Endometrial microvascular endothelial cells (primary cell): ENCODE measurements around the gene ARHGAP11A. TPM values are rescaled to one million over a fixed set of nuclear protein-coding genes. Genes with fewer than 3 reads are reported as not detected.
"Not testable (repeated sequence)": the region's sequence is repeated elsewhere in the genome, so short reads cannot be mapped to it uniquely, and the experiment has no call there.

ENCODE experiments used
- in situ Hi-C: cut with HindIII; loops from 2 replicates; pipeline ENCODE4 v1.10.0; 2017; ENCODE audit warnings: low sequenced_read_pairs, low pct_unique_long_range_greater_than_20kb; ENCODE audit errors: inconsistent ontology term
- total RNA-seq: library from RNA; depleted of rRNA; stranded (reverse); fragments of >200 nt; gene quantifications from one replicate; pipeline ENCODE4 v1.2.3, GENCODE V29; 2015; ENCODE audit errors: inconsistent ontology term

Gene ARHGAP11A, protein sequence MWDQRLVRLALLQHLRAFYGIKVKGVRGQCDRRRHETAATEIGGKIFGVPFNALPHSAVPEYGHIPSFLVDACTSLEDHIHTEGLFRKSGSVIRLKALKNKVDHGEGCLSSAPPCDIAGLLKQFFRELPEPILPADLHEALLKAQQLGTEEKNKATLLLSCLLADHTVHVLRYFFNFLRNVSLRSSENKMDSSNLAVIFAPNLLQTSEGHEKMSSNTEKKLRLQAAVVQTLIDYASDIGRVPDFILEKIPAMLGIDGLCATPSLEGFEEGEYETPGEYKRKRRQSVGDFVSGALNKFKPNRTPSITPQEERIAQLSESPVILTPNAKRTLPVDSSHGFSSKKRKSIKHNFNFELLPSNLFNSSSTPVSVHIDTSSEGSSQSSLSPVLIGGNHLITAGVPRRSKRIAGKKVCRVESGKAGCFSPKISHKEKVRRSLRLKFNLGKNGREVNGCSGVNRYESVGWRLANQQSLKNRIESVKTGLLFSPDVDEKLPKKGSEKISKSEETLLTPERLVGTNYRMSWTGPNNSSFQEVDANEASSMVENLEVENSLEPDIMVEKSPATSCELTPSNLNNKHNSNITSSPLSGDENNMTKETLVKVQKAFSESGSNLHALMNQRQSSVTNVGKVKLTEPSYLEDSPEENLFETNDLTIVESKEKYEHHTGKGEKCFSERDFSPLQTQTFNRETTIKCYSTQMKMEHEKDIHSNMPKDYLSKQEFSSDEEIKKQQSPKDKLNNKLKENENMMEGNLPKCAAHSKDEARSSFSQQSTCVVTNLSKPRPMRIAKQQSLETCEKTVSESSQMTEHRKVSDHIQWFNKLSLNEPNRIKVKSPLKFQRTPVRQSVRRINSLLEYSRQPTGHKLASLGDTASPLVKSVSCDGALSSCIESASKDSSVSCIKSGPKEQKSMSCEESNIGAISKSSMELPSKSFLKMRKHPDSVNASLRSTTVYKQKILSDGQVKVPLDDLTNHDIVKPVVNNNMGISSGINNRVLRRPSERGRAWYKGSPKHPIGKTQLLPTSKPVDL
- total RNA-seq, result 37.5 TPM

DNA sequence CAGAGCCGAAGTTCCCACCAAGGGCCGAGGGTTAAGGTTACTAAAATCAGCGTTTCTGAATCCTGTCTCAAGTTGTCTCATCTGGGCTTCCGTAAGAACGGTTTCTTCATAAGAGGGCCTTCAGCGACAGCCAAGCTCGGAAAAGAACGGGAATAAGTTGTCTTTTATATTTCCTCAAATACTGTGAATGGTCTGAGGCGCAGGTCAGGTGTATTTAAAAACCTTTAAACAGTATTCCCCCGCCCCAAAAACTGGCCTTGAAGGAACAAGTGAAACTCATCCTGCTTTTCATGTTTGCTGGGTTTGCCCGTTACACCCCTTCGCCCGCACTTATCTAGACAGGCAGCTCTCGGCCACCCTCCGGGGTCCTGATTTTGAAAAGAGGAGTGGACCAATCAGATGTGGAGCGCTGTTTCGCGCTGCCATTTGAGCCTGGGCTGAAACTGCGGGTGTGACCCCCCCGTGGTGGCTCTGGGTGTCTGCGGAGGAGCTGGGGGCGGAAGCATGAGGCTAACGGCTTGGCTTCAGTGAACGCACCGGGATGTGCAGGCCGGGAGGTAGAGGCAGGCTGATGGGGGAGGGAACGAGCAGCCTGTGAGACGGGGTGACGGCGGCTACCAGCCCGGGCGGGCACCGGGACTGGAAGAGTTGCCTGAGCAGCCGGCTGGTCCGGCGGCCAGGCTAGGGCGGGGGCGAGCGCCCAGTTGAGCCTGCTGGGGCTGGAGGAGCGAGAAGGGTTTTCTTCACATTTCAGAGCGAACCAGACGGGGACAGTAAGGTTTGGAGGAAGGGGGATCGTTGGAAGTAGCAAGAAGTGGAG, at the start of gene ARHGAP11A:
ARHGAP11A (plus strand) TSS at position 454 of the 820 bp plus-strand sequence. CDS start 708 bp downstream, outside the sequence.
- in situ Hi-C loops, result not testable (repeated sequence)

DNA sequence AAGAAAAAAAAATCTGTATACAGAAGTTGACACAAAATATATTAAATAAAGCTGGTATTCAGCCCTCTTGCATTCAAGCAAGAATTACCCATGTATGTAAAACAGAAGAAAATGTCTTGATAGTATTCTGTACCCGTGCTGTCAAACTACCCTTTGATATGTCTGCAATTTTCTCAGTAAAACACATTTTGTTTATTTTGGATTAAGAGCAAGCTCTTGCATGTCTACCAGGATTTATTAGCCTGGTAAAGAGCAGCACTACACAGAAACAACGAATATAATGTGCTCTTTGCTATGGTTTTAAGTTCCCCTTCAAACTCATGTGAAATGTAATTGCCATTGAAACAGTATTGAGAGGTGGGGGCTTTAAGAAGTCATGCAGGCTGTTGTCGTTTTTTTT, 46.3 kb upstream of the ARHGAP11A start:
- in situ Hi-C loops, result not testable (repeated sequence)

DNA sequence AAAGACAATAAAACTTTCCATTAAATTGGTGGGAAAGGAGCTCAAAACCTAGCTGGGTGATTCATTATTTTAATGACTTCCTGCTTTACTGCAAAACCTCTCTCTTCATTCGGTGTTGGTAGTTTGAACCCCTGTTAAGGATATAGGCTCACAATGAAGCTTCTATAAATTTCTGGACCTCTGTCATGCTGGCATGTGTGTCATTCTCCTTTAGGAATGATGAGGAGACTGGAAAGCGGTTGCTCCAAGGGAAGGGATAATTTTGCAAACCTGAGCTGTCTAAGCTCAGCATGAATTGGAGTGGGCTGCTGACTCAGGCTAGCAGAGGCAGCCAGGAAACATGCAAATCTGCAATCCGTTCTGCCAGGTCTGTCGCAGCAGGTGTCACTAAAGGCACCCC, 36.8 kb upstream of the ARHGAP11A start:
- in situ Hi-C loops, result not testable (repeated sequence)

GRCh38 chr15:32585844-32586243, 29.5 kb upstream of the ARHGAP11A start:
- in situ Hi-C loops, result not testable (repeated sequence)

- in situ Hi-C loops, result not testable (repeated sequence)
Observed at GRCh38 chr15:32593151-32593550, 22.2 kb upstream of the ARHGAP11A start, which contains the start of gene GOLGA8N. GOLGA8N (plus strand) TSS chr15:32593456.

DNA sequence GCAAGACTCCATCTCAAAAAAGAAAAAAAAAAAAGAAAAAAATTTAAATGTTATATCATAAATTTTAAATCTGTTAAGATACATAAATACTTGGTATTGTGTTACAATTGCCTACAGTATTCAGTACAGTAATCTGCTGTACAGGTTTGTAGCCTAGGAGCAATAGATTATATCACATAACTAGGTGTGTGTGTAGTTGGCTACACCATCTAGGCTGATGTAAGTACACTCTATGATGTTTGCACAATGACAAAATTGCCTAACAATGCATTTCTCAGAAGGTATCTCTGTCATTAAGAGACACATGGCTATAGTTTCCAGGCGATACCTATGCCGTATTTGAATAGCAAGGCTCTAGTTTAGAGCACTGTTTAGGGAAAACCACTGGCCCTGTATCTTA, 5.8 kb upstream of the ARHGAP11A start:
- in situ Hi-C loops, result not testable (repeated sequence)

- in situ Hi-C loops, result not testable (repeated sequence)
Observed at GRCh38 chr15:32610719-32611118, 4.6 kb upstream of the ARHGAP11A start.

DNA sequence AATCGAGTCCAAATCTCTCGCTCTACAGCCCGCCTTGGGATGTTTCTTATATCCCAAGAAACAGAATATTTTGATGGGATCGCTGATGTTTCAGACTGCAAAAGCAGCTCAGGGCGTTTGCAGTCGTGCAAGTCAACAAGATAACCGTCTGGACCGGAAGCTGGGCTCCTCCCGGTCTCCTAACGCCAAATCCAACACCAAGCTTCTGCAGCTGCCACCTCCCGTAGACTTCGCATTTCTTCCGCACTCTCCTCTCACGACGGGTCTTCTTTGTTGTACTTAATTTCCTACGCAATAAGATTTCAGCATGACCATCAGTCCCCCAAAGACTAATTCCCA, 623 bp upstream of the ARHGAP11A start:
- in situ Hi-C loops, result not testable (repeated sequence)

DNA sequence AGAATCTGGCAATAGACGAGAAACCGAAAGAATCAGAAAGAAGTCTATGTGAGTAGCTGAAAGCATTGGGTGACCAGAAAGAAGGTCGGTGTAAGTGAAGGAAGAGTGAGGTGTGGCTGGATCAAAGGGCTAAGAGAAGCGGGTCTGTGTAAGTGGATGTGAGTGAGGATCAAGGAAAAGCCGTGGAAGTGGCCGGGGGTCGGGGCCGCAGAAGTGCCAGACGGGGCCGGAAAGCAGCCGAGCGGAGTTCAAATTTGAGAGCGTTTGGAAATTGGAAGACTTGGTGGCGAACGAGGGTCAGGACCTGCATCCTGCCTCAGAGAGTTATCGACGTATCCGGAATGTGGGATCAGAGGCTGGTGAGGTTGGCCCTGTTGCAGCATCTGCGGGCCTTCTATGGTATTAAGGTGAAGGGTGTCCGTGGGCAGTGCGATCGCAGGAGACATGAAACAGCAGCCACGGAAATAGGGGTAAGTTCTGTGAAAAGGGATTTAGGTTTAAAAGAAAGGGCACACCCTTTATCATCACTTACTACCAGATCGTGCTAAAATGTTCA, 645 bp downstream of the ARHGAP11A start:
- in situ Hi-C loops, result not testable (repeated sequence)

GRCh38 chr15:32636410-32636809, 21.1 kb downstream of the ARHGAP11A start:
- in situ Hi-C loops, result no loop called here

GRCh38 chr15:32636908-32637567, 21.7 kb downstream of the ARHGAP11A start:
- in situ Hi-C loops, result no loop called here

DNA sequence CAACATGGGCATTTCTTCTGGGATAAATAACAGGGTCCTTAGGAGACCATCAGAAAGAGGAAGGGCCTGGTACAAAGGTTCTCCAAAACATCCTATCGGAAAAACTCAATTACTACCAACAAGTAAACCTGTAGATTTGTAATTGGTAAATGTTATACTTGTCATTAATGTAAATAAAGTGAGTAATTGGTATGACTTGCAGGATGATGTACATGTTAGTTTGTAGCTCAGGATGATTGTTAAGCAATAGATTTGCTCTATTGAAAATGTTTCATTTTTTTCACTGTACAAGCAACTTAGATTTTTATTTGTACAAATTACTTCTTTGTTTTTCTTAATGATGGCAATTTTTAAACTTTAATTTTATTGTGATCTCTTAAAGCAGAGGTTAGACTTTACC, 22.4 kb downstream of the ARHGAP11A start:
- in situ Hi-C loops, result no loop called here

DNA sequence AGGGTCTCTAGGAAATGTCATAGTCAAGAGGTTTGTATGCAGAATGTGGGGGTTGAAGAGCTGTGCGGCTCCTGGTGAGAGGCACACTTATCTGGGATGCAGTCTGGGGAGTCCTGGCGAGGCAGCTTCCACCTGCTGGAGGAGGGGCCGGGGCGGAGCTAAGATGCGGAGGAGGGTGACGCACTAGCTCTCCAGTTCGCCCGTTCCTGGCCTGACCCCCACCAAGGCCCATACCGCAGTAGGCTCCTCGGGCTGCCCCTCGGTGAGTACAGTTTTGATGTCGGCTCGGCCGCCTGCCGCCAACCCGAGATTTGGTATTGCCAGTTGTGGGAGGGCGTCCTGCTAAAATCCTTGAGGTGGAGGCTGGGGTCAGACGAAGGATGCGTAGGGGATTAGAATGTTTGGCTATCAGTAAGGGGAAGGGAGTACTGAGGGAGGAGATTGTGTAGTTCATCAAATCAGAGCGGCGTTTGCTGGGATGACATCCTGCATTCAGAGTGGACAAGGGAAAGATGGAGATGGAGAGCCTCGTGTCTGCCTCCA, 26.3 kb downstream of the ARHGAP11A start, which contains the start of gene SCG5:
SCG5 (plus strand) TSS at position 194 of the 543 bp plus-strand sequence. CDS start 1,883 bp downstream, outside the sequence.
- in situ Hi-C loops, result no loop called here

DNA sequence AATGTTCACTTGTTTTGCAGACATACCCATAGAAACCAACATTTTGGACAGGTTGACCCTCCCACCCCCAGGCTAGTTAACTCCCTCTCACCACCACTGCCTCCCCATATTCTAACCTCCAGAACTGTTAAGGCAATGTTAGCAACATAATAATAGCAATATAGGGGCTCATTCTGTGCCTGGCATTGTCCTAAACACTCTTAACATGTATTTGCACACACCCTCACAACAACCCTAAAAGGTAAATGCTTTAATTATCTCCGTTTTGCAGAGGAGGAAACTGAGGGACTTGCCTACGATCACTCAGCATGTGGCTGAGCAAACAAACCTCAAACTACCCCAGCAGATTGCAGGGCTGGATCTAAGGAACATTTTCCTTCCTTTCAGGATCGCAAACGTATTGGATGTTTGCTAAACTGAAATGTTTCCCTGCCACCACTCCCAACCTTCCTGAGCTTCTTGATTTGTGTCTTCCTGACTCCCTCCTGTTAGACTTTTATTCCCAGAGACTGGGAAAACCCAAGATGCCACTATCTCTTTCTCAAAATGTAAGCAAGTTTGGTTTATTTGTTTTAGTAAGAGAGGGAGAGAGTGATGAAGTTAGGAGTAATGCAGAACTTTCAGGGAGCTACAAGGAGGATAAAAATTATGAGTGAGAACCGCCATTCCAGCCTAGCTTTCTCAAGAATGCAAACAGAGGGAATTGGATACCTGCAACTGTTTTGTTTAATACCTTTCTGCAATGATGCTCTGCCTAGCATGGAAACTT, 27.5 kb downstream of the ARHGAP11A start:
- in situ Hi-C loops, result no loop called here

DNA sequence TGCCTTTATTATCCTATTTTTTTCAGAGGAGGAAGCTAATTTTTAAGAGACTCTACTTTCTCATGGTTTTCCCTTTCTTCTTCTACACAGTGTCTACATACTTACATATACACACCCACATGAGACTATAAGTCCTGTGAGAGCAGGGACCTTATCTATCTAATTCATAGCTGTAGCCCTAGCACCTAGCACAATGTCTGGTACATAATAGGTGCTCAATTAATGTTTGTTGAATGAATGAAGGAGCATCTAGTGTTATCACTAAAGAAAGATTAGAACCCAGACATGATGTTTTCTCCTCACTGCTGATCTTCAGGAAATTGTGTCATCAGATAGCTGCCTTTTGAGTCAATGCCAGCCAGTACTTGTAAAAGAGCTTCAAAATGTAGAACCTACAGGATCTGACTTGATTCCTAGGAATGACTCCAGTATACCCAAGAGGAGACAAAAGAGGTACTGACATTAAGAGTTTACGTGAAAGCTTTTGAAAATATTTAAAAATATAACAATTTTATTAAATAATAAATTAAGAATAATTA, 28.7 kb downstream of the ARHGAP11A start:
- in situ Hi-C loops, result no loop called here

GRCh38 chr15:32646291-32646690, 31.0 kb downstream of the ARHGAP11A start:
- in situ Hi-C loops, result no loop called here

DNA sequence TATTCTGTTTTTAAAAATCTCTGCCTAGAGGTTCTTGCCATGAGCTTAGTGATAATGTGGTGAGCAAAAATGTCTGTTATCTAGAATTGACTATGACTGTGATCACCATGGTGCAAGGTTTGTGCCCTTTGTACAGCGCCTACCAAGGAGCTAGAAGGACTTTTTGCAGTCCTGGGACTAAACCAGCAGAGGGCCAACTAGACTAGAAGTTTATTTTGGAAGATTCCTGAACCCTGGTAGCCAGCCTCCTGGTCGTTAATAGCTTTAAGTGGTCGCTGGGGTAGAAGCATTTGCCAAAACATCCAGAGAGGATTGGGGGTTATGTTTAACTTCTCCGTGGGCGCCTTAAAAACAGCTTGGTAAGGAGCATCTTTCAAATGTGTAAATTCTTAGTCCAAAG, 34.0 kb downstream of the ARHGAP11A start:
- in situ Hi-C loops, result no loop called here
